ENCODE data around the gene CUL4A. TPM values are rescaled to one million over a fixed set of nuclear protein-coding genes. Genes with fewer than 3 reads are reported as not detected.

CUL4A gene
- total RNA-seq, 1 donor from 2014 or later: 80.6 TPM

- DNase-seq: no peak
These were observed 29.8 kb upstream of the CUL4A start for GRCh38 chr13:113179374-113180230.

GRCh38 chr13:113182046-113182445 lies 27.4 kb upstream of the CUL4A start:
- no peak for DNase-seq

GRCh38 chr13:113183450-113184129 lies 25.8 kb upstream of the CUL4A start:
- no peak for DNase-seq

GRCh38 chr13:113184568-113185440 lies 24.6 kb upstream of the CUL4A start:
- DNase-seq: no peak

GRCh38 chr13:113186061-113186900 lies 23.1 kb upstream of the CUL4A start:
- no peak for DNase-seq

- DNase-seq: no peak
These were observed 22.1 kb upstream of the CUL4A start for GRCh38 chr13:113187263-113187669.

GRCh38 chr13:113187883-113188665 lies 21.3 kb upstream of the CUL4A start:
- DNase-seq: no peak

- DNase-seq: no peak
These were observed 19.2 kb upstream of the CUL4A start for GRCh38 chr13:113190181-113190580.

- no peak for DNase-seq
These were observed 17.1 kb upstream of the CUL4A start for GRCh38 chr13:113192279-113192678.

GRCh38 chr13:113192902-113193301 lies 16.5 kb upstream of the CUL4A start:
- no peak for DNase-seq

- DNase-seq: no peak
These were observed 14.1 kb upstream of the CUL4A start for GRCh38 chr13:113195360-113195759.

GRCh38 chr13:113196970-113197737 lies 12.3 kb upstream of the CUL4A start:
- DNase-seq: no peak

GRCh38 chr13:113201815-113202214 lies 7.6 kb upstream of the CUL4A start:
- DNase-seq: no peak

- DNase-seq: no peak
These were observed 6.5 kb upstream of the CUL4A start for GRCh38 chr13:113202912-113203311.

GRCh38 chr13:113203507-113204377 lies 5.7 kb upstream of the CUL4A start:
- DNase-seq: no peak

GRCh38 chr13:113204378-113204734 lies 5.1 kb upstream of the CUL4A start:
- DNase-seq: no peak

GRCh38 chr13:113205428-113205931 lies 3.9 kb upstream of the CUL4A start:
- no peak for DNase-seq

- no peak for DNase-seq
These were observed 2.0 kb upstream of the CUL4A start for GRCh38 chr13:113207460-113207859.

- peak; percentile 17 for DNase-seq
These were observed 1.5 kb upstream of the CUL4A start for GRCh38 chr13:113207890-113208420.
